Erythroblast (primary cell): ENCODE results near the gene BMF.

ENCODE experiments used
- GATA1 ChIP-seq: IDR thresholded peaks from 2 replicates; pipeline ENCODE4 v1.6.1; 2011; ENCODE audit warnings: low read depth, mild to moderate bottlenecking, control low read depth, low read length, moderate library complexity
- POLR2A ChIP-seq: IDR thresholded peaks from 2 replicates; pipeline ENCODE4 v1.6.1; 2011; ENCODE audit warnings: mild to moderate bottlenecking, low read length

GRCh38 chr15:40050788-40051470 lies 57.8 kb downstream of the BMF start:
- TF ChIP-seq POLR2A (no peak), GATA1 (no peak)
